Omental fat pad (tissue), 4 donors: ENCODE data around the gene SOX9. TPM values are rescaled to one million over a fixed set of nuclear protein-coding genes. Genes with fewer than 3 reads are reported as not detected.

Experiments used
- ATAC-seq: fragments of 150-250 bp; one replicate; pipeline ENCODE4 v1.9.1; 2016; ENCODE audit warnings: mild to moderate bottlenecking, moderate library complexity; ENCODE audit not compliant: low FRiP score
- DNase-seq: peaks from one replicate; pipeline ENCODE4 v3.0.0-alpha.2; 2019; ENCODE audit warnings: low spot score
- CTCF ChIP-seq, 3 donors: fragments of 450-650 bp; IDR thresholded peaks; one replicate each; pipeline ENCODE4 v1.5.1; 2016 to 2017; ENCODE audit warnings: antibody characterized with exemption in 3 of 3, mild to moderate bottlenecking in 3 of 3, moderate library complexity in 2 of 3
- total RNA-seq, 4 donors: library from RNA; depleted of rRNA; stranded (reverse); fragments of >200 nt; gene quantifications; one replicate each; pipeline ENCODE4 v1.1.0, GENCODE V29; 2016

Gene SOX9
- total RNA-seq, 4 donors from 2014 or later = 0.50 to 7.9 (median 1.8) TPM

DNA sequence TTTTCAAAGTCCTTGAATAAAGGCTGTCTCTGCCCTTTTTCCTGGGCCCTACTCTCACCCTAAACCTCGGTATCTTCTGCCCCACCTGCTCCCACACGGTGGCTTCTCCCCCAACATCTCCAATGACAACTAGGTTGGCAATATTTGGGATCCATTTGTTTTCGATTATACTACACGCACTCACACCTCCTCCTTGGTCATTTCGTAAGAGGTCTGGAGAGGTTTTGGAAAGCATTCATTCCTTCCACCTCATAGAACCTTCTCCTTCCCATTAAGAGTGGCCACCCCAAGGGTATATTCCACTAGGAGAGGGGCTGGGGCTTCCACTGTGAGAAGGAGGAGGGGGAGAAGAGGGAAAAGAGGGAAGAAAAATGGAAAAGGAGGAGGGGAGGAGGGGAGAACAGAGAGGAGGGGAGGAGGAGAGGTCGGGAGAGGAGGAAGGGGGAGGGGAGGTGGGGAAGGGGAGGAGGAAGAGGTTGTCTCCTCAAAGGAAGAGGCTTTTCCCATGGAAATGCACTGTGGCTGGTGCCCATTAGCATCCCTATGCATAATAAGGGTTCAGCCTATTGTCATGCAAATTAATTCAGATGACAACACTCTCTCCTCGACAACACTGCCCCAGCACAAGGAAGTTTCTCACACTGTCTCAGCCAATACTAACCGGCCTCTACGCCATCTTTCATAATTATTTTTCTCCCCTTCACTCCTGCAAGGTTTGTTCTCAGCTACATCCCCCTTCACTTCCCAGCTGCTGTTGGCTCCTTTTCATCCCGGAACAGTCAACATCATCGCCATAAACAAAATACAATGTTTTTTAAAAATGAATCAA, 30.0 kb downstream of the SOX9 start:
- DNase-seq = no peak
- ATAC-seq = no peak
- no peak for TF ChIP-seq CTCF (IDR thresholded peaks at IDR 0.05)

DNA sequence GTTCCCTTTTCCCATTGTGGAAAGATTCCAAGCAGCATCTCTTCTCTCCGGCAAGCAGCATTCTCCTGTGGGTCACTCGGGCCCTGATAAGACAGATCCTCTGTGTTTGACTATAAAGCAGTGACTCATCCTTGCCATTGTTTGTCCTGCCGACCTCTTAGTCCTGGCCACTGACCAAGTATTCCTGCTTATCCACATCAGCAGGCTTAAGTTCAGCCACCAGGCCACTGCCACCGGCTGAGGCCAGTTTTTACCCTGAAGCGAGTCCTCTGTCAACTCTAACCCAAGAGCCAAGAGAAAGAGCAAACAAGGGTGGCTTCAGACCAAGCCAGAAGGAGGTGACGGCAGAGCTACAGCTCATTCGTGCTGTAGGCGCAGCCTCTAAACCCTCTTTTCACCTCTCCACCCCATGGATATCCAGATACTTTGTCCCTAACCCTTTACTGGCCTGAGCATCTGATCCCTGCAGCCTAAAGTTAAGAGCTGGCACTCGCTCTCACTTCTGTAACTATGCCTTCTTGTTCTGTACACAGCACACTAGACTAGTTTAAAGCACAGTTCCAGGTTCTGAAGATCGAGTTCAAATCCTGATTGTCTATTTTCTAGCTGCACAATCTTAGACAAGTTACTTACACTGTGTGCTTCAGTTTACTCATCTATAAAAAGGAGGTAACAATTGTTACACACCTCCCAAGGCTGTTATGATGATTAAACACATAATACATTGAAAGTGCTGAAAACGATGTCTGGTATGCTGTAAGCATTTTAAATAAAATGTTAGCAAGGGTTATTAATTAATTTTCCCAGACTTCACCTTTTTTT, 31.0 kb downstream of the SOX9 start:
- DNase-seq = no peak

DNA sequence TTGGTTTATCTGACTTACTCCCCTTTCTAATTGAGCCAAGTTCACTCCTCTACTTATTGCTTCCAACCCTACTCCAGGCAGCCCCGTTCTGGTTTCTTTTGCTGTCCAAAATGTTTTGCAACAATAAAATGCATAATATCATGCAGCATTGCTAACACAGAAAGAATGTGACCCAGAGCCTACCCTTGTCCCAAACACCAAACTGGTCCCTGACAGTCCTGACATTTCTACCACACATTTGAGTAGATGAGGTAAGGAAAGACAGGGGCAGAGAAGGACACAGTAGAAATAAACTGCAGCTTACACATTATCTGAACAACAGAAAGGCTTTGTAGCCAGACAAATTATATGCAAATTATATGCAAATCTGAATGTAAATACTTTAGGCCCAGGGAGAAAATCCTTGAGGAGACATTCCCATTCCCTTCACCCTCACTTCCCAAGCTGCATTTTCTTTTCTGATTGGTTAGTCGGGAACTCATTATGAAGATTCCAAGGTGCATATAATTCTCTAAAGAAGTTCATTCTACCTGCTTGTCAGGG, 31.6 kb downstream of the SOX9 start:
- ATAC-seq (peak; percentile 90), DNase-seq (no peak)
- no peak for TF ChIP-seq CTCF (IDR thresholded peaks at IDR 0.05)

More for the DNA sequence above, 31.0 kb downstream of the SOX9 start:
- TF ChIP-seq CTCF (IDR thresholded peaks at IDR 0.05) = no peak
- peak; percentile 83 for ATAC-seq

DNA sequence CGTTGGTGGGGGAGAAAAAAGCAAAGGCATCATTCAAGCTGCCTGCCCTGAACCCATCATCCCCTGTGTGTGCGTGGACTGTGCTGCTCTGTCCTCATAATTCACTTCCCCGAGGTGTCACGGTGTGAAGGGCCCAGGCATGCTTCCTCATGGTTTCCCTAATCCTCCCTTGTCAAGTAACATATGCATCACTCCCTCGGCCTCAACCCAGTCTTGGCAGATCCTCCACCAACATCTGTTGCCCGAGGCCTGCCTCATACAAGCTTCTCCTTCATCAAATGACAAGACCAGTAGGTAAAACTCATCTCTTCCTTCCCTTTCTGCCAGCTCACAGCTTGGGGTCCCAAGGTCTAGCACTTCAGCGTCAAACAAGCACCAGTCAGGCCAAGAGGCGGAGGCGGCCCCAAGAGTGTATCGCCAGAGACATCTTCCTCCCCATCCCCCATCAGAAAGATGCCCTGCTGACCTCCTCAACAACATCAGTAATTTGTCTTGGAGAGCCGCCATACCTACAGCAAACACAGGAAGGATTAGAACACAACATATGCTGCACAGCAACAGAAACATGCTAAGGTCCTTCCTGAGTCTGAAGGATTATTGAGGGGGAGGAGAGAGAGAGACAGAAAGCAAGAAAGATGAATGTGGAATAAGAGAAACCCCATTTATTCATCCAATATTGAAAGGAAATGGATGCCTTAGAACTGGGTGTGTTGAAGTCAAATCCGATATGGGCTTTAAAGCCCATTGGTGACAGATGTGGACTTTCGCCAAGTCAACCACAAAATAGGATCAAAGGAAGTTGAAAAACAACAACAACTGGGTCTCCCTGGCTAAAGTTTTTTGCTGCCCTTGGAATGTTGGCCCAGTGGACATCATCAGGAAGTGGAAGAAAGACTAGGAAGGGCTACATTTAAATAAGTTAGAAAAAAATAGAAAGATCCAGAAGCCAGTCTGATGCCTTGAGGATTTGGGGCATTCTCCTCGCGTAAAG, 38.4 kb downstream of the SOX9 start:
- peak; percentile 86 for ATAC-seq
- no peak for DNase-seq
- TF ChIP-seq CTCF (IDR thresholded peaks at IDR 0.05) = no peak

- no peak for ATAC-seq
These were observed 41.7 kb downstream of the SOX9 start for GRCh38 chr17:72162569-72162968.

More at GRCh38 chr17:72162569-72162968, 41.7 kb downstream of the SOX9 start:
- DNase-seq = no peak
- no peak for TF ChIP-seq CTCF (IDR thresholded peaks at IDR 0.05)
